MCF 10A (cell line): Measurements from ENCODE around the gene ANKRD10. TPM values are rescaled to one million over a fixed set of nuclear protein-coding genes. Genes with fewer than 3 reads are reported as not detected.

Experiments
- Bru-seq: library from RNA; stranded (reverse); fragments of 400-500 nt; gene quantifications from one replicate; lab custom pipeline; 2021; lab: Mats Ljungman, UMichigan
- BruChase-seq, 2 experiments: library from RNA; stranded (reverse); fragments of 400-500 nt; gene quantifications; one replicate each; lab custom pipeline; 2021; lab: Mats Ljungman, UMichigan
- BruUV-seq: library from RNA; stranded (reverse); fragments of 400-500 nt; replicated peaks from 2 replicates; lab custom pipeline; 2021; lab: Mats Ljungman, UMichigan
- CTCF ChIA-PET: fragments of 300-600 bp; sonication (Branson Sonifier 250); formaldehyde crosslinking; extraction: SDS; loops from one replicate; lab custom pipeline; 2021; ENCODE audit warnings: antibody characterized with exemption, inconsistent platforms; lab: Yijun Ruan, JAX
- POLR2A ChIA-PET: fragments of 300-600, 350-650 bp; sonication (Branson Sonifier 250); formaldehyde crosslinking; extraction: SDS; loops from one replicate; lab custom pipeline; 2020; ENCODE audit warnings: antibody characterized with exemption, inconsistent platforms; lab: Yijun Ruan, JAX
- DNase-seq: peaks from one replicate; pipeline ENCODE4 v3.0.0-alpha.2; 2018; ENCODE audit not compliant: unreplicated experiment
- H3K27ac Mint-ChIP-seq: one replicate; pipeline ENCODE4 v1.8.0; 2022; ENCODE audit warnings: mild to moderate bottlenecking, low read depth, mixed read lengths; ENCODE audit not compliant: unreplicated experiment
- H3K27me3 Mint-ChIP-seq: one replicate; pipeline ENCODE4 v1.8.0; 2022; ENCODE audit warnings: mixed read lengths; ENCODE audit not compliant: insufficient read depth, unreplicated experiment
- H3K36me3 Mint-ChIP-seq: one replicate; pipeline ENCODE4 v1.8.0; 2022; ENCODE audit warnings: mild to moderate bottlenecking, moderate library complexity, mixed read lengths; ENCODE audit not compliant: insufficient read depth, unreplicated experiment
- H3K4me1 Mint-ChIP-seq: one replicate; pipeline ENCODE4 v1.8.0; 2022; ENCODE audit warnings: mixed read lengths; ENCODE audit not compliant: insufficient read depth, unreplicated experiment
- H3K4me3 Mint-ChIP-seq: one replicate; pipeline ENCODE4 v1.8.0; 2022; ENCODE audit warnings: mild to moderate bottlenecking, moderate library complexity, mixed read lengths; ENCODE audit not compliant: unreplicated experiment
- H3K9me3 Mint-ChIP-seq: one replicate; pipeline ENCODE4 v1.8.0; 2022; ENCODE audit warnings: mixed read lengths; ENCODE audit not compliant: unreplicated experiment
- CTCF ChIP-seq: fragments of 200-600 bp; IDR thresholded peaks from one replicate; pipeline ENCODE4 v1.8.0; 2022; ENCODE audit warnings: antibody characterized with exemption, mild to moderate bottlenecking; ENCODE audit not compliant: unreplicated experiment
- intact Hi-C: fragments of 100-400 bp; cut with micrococcal nuclease; formaldehyde crosslinking; loops from 2 replicates; pipeline ENCODE4 v1.14.1; 2022
- long read RNA-seq: library from polyadenylated mRNA; stranded (forward); transcript quantifications from one replicate; pipeline ENCODE4 v2.0.0, GENCODE V29; 2022
- total RNA-seq: library from RNA; stranded (reverse); gene quantifications from 2 replicates; pipeline ENCODE4 v1.2.3, GENCODE V29; 2022

ANKRD10 gene
- total RNA-seq (61.7 and 76.0 TPM in 2 replicates), Bru-seq, nascent RNA (percentile 93 among the genes with signal in this experiment), BruChase-seq, experiment 1, labeled RNA remaining after a 6-hour chase (percentile 97 among the genes with signal in this experiment), BruChase-seq, experiment 2, labeled RNA remaining after a 2-hour chase (percentile 98 among the genes with signal in this experiment)
- long read RNA-seq, transcript ANKRD10-201 (6 exons, 2,495 nt), result major isoform, 6 of 24 reads
- long read RNA-seq, partial matches to known transcripts, result 8 of 24 reads
- long read RNA-seq, other reads (novel, unspliced or antisense), result 8 of 24 reads

GRCh38 chr13:110915057-110915873 lies at the start of gene ANKRD10:
Gene ANKRD10 (minus strand): TSS chr13:110915069. CDS start chr13:110914934, 135 bp downstream.
- H3K9me3 Mint-ChIP-seq, result no peaks in the 10 kb centered on the region
- peak; percentile 75 for TF ChIP-seq CTCF
- peak; percentile 98 for DNase-seq
- ChIA-PET POLR2A (interaction anchor here (0.5 to 4.5 kb wide), 22 partner anchors 10 to 353 kb away, joined by 3 to 38 read pairs (median 4); partner anchors contain the start of genes CARS2 and ING1), CTCF (interaction anchor here (0.6 to 2.3 kb wide), 17 partner anchors 9 to 513 kb away, joined by 3 to 8 read pairs (median 4); no protein-coding TSS in a partner anchor)
- peak within 1 kb of the TSS; percentile 80 for H3K27ac Mint-ChIP-seq
- no TSS peak for BruUV-seq
- intact Hi-C loops, result loop anchor here (1.0 to 10.0 kb wide), 8 partner anchors 40 to 320 kb away; no protein-coding TSS in a partner anchor
- H3K36me3 Mint-ChIP-seq, result peaks cover 1% of the 10 kb centered on the region
- H3K27me3 Mint-ChIP-seq, result no peaks in the 10 kb centered on the region
- H3K4me1 Mint-ChIP-seq, result peaks cover 19% of the 10 kb centered on the region
- H3K4me3 Mint-ChIP-seq, result peak within 1 kb of the TSS; percentile 67

GRCh38 chr13:110964229-110965037 lies 49.6 kb upstream of the ANKRD10 start:
- Mint-ChIP-seq H3K4me3 (no peak overlapping the region), H3K27ac (peak overlapping the region; percentile 50), H3K4me1 (peaks cover 11% of the 10 kb centered on the region), H3K36me3 (no peaks in the 10 kb centered on the region), H3K9me3 (peaks cover 7% of the 10 kb centered on the region), H3K27me3 (no peaks in the 10 kb centered on the region)
- intact Hi-C loops, result loop anchor here (5.0 kb wide), 1 partner anchor 47 kb away; the partner anchor contains the start of gene ANKRD10
- no peak for TF ChIP-seq CTCF
- CTCF ChIA-PET, result no interaction called here
- POLR2A ChIA-PET, result no interaction called here
- no peak for DNase-seq
- no TSS peak for BruUV-seq

GRCh38 chr13:110963554-110963970 lies 48.7 kb upstream of the ANKRD10 start:
- Mint-ChIP-seq H3K27me3 (no peaks in the 10 kb centered on the region), H3K4me3 (no peak overlapping the region), H3K27ac (no peak overlapping the region), H3K4me1 (peaks cover 11% of the 10 kb centered on the region), H3K36me3 (no peaks in the 10 kb centered on the region), H3K9me3 (peaks cover 7% of the 10 kb centered on the region)
- ChIA-PET POLR2A (interaction anchor here (0.7 kb wide), 1 partner anchor 12 kb away, joined by 3 read pairs; no protein-coding TSS in a partner anchor), CTCF (no interaction called here)
- BruUV-seq, result no TSS peak
- TF ChIP-seq CTCF, result no peak
- intact Hi-C loops, result no loop called here
- no peak for DNase-seq
